Uterine smooth muscle cell (primary cell): ENCODE results near the gene PAGE4. TPM values are rescaled to one million over a fixed set of nuclear protein-coding genes. Genes with fewer than 3 reads are reported as not detected.

ENCODE experiments used
- total RNA-seq: library from RNA; depleted of rRNA; stranded (reverse); fragments of >200 nt; gene quantifications from 2 replicates; pipeline ENCODE4 v1.2.3, GENCODE V29; 2014

PAGE4 gene
- not detected in 2 replicates for total RNA-seq

GRCh38 chrX:49829016-49829415 lies at the start of gene PAGE4:
Gene PAGE4 (plus strand): TSS chrX:49829303. CDS start chrX:49830429, 1,126 bp downstream.

DNA sequence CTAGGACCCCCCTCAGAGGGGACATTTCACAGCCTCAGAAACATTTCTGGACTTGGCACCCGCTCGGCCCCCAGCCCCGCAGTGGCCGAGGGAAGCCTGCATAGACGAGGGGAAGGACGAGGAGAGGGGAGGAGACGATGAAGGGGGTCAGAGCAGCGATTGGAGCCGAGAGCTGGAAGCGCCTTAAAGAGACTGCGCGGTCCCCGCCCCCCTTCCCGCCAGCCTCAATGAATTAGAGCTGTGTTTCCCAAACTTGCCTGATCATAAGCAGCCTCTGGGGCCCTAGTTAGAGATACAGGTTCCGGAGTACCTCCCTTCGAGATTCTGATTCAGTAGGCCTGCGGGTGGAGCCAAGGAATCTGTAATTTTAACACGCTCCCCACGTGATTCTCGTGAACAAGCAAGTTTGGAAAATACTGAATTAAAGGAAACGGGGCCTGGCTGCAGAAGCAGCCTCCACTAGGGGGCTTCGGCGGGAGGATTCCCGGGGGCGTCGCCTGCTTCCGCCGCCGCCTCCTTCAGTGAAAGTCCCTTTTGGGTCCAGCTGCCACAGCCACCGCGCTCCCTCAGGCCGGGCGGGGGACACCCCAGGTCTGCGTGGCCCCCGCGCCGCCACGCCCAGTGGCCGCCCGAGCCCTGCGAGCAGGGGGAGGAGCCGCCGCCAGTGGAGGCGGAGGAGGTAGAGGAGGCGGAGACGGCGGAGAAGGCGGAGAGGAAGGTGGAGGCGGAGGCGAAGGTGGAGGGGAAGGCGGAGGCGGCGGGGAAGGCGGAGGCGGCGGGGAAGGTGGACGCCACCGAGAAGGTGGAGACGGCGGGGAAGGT lies 49.9 kb downstream of the PAGE4 start, which contains the start of gene USP27X:
USP27X (plus strand) TSS at position 651 of the 822 bp plus-strand sequence. CDS start 824 bp downstream, outside the sequence.

Other genes with a start within 250 kb of the PAGE4 start
- gene GAGE12H, start 249.4 kb upstream of the PAGE4 start, total RNA-seq = not detected in 2 replicates
- not detected in 2 replicates for gene GAGE2A, start 239.8 kb upstream of the PAGE4 start, total RNA-seq
- gene GAGE1, start 230.3 kb upstream of the PAGE4 start, total RNA-seq = not detected in 2 replicates
- gene PAGE1, start 133.3 kb upstream of the PAGE4 start, total RNA-seq = not detected in 2 replicates
- 2.7 and 3.4 TPM in 2 replicates for gene USP27X, start 50.2 kb downstream of the PAGE4 start, total RNA-seq
- 7.1 and 8.4 TPM in 2 replicates for gene CLCN5, start 93.3 kb downstream of the PAGE4 start, total RNA-seq